IMR-90 (cell line): ENCODE measurements around the gene THAP12. TPM values are rescaled to one million over a fixed set of nuclear protein-coding genes. Genes with fewer than 3 reads are reported as not detected.

Experiments used
- ATAC-seq: fragments of 200-7000 bp; cut with Tn5 transposase; 2 replicates; pipeline ENCODE4 v1.9.1; 2020; ENCODE audit warnings: low read depth, mild to moderate bottlenecking, moderate library complexity
- BruUV-seq: library from RNA; stranded (reverse); fragments of 400-500 nt; replicated peaks from 2 replicates; lab custom pipeline; 2021; lab: Mats Ljungman, UMichigan
- CTCF ChIA-PET: fragments of 300-600 bp; formaldehyde crosslinking; extraction: SDS; loops from one replicate; lab custom pipeline; 2021; ENCODE audit warnings: antibody characterized with exemption; lab: Yijun Ruan, JAX
- POLR2A ChIA-PET: fragments of 300-600 bp; sonication (Branson Sonifier 250); formaldehyde crosslinking; loops from one replicate; lab custom pipeline; 2022; ENCODE audit warnings: antibody characterized with exemption; ENCODE audit not compliant: unreplicated experiment; lab: Charles Lee
- DNase-seq: peaks from one replicate; pipeline ENCODE4 v3.0.0; 2013
- H2AFZ ChIP-seq: replicated peaks from 2 replicates; pipeline ENCODE3; 2013; ENCODE audit warnings: low read length, mild to moderate bottlenecking; ENCODE audit not compliant: poor library complexity
- H2AK5ac ChIP-seq: 2 replicates; pipeline ENCODE4 v1.6.1; 2013; ENCODE audit warnings: low read depth, low read length, inconsistent platforms
- H2AK9ac ChIP-seq: replicated peaks from 2 replicates; pipeline ENCODE3; 2013; ENCODE audit warnings: mild to moderate bottlenecking, low read depth, low read length, moderate library complexity; ENCODE audit not compliant: poor library complexity
- H2BK120ac ChIP-seq: 2 replicates; pipeline ENCODE4 v1.6.1; 2013; ENCODE audit warnings: low read depth, low read length, inconsistent platforms
- H2BK15ac ChIP-seq: 3 replicates; pipeline ENCODE4 v1.6.1; 2013; ENCODE audit warnings: low read depth, low read length, inconsistent platforms
- H2BK20ac ChIP-seq: 2 replicates; pipeline ENCODE4 v1.6.1; 2013; ENCODE audit warnings: low read depth, mild to moderate bottlenecking, inconsistent platforms, low read length, moderate library complexity
- H2BK5ac ChIP-seq: 2 replicates; pipeline ENCODE4 v1.6.1; 2013; ENCODE audit warnings: mild to moderate bottlenecking, low read depth, low read length, inconsistent platforms; ENCODE audit not compliant: poor library complexity, severe bottlenecking
- H3K14ac ChIP-seq: replicated peaks from 2 replicates; pipeline ENCODE4 v1.6.1; 2013; ENCODE audit warnings: low read depth, low read length, inconsistent platforms
- H3K18ac ChIP-seq: 2 replicates; pipeline ENCODE4 v1.6.1; 2013; ENCODE audit warnings: low read depth, low read length, control low read depth
- H3K23ac ChIP-seq: 2 replicates; pipeline ENCODE4 v1.6.1; 2013; ENCODE audit warnings: low read depth, low read length, inconsistent platforms
- H3K27ac ChIP-seq: 2 replicates; pipeline ENCODE4 v1.5.1; 2013; ENCODE audit warnings: mild to moderate bottlenecking, control low read depth, low read length; ENCODE audit not compliant: insufficient read depth
- H3K27me3 ChIP-seq: 2 replicates; pipeline ENCODE4 v1.6.1; 2013; ENCODE audit warnings: low read length; ENCODE audit not compliant: control insufficient read depth, insufficient read depth
- H3K36me3 ChIP-seq: 2 replicates; pipeline ENCODE4 v1.6.1; 2013; ENCODE audit warnings: low read length, mixed read lengths; ENCODE audit not compliant: control insufficient read depth, insufficient read depth
- H3K4ac ChIP-seq: 2 replicates; pipeline ENCODE4 v1.6.1; 2013; ENCODE audit warnings: low read depth, low read length, inconsistent platforms
- H3K4me1 ChIP-seq: 2 replicates; pipeline ENCODE4 v1.6.1; 2013; ENCODE audit warnings: low read length, mixed read lengths; ENCODE audit not compliant: control insufficient read depth, insufficient read depth
- H3K4me2 ChIP-seq: 2 replicates; pipeline ENCODE4 v1.6.1; 2013; ENCODE audit warnings: low read depth, mild to moderate bottlenecking, control low read depth, low read length, moderate library complexity
- H3K4me3 ChIP-seq: 2 replicates; pipeline ENCODE4 v1.5.1; 2013; ENCODE audit warnings: low read depth, mild to moderate bottlenecking, control low read depth, low read length, moderate library complexity; ENCODE audit not compliant: insufficient read depth
- H3K56ac ChIP-seq: 2 replicates; pipeline ENCODE4 v1.6.1; 2013; ENCODE audit warnings: low read length, inconsistent platforms; ENCODE audit not compliant: insufficient read depth; ENCODE audit errors: extremely low read depth
- H3K79me1 ChIP-seq, 2 experiments: 2 replicates each; pipeline ENCODE4 v1.6.1; 2013; ENCODE audit warnings: low read length in 2 of 2, inconsistent platforms in 1 of 2, low read depth in 1 of 2
- H3K9ac ChIP-seq: 2 replicates; pipeline ENCODE4 v1.6.1; 2013; ENCODE audit warnings: low read depth, low read length, control low read depth
- H3K9me1 ChIP-seq: 2 replicates; pipeline ENCODE4 v1.6.1; 2013; ENCODE audit warnings: low read length, inconsistent platforms; ENCODE audit not compliant: insufficient read depth
- H3K9me3 ChIP-seq: 2 replicates; pipeline ENCODE4 v1.6.1; 2013; ENCODE audit warnings: low read length; ENCODE audit not compliant: control insufficient read depth, insufficient read depth
- H4K20me1 ChIP-seq: 2 replicates; pipeline ENCODE4 v1.6.1; 2013; ENCODE audit warnings: low read length, inconsistent platforms; ENCODE audit not compliant: insufficient read depth
- H4K5ac ChIP-seq: 2 replicates; pipeline ENCODE4 v1.6.1; 2013; ENCODE audit warnings: mild to moderate bottlenecking, low read depth, low read length, control low read depth
- H4K8ac ChIP-seq, 2 experiments: 2 replicates each; pipeline ENCODE4 v1.6.1; 2013; ENCODE audit warnings: low read depth in 2 of 2, low read length in 2 of 2, control low read depth in 1 of 2, inconsistent platforms in 1 of 2
- H4K91ac ChIP-seq: 2 replicates; pipeline ENCODE4 v1.6.1; 2013; ENCODE audit warnings: low read depth, low read length, inconsistent platforms; ENCODE audit not compliant: insufficient read depth
- CHD1 ChIP-seq: IDR thresholded peaks from 2 replicates; pipeline ENCODE4 v1.6.1; 2012; ENCODE audit warnings: low read depth, low read length, improper control_type of control experiment
- MAFK ChIP-seq: IDR thresholded peaks from 2 replicates; pipeline ENCODE4 v1.6.1; 2012; ENCODE audit warnings: low read depth, low read length, improper control_type of control experiment
- WGBS, 2 experiments: methylation state at CpG; one replicate each; pipeline versions ENCODE4 v1.1.5 to v1.1.7; 2013; ENCODE audit warnings: missing lambda C conversion rate in 2 of 2; ENCODE audit not compliant: insufficient read length in 1 of 2; ENCODE audit errors: extremely low coverage in 2 of 2; 5-methylcytosine and 5-hydroxymethylcytosine counted together
- dilution Hi-C: fragments of 300-500 bp; cut with HindIII; formaldehyde crosslinking; loops from one replicate; pipeline ENCODE4 v1.14.3; 2018; ENCODE audit warnings: low sequenced_read_pairs; ENCODE audit not compliant: unreplicated experiment
- in situ Hi-C: fragments of 300-500 bp; cut with MboI; formaldehyde crosslinking; loops from 3 replicates; pipeline ENCODE4 v1.14.3; 2019; ENCODE audit warnings: low sequenced_read_pairs, inconsistent platforms, mixed read lengths
- intact Hi-C: fragments of 100-400 bp; cut with micrococcal nuclease; formaldehyde crosslinking; loops from 2 replicates; pipeline ENCODE4 v1.10.0; 2022
- polyA plus RNA-seq, 3 experiments: library from polyadenylated mRNA; depleted of rRNA; stranded (reverse); fragments of >200 nt; gene quantifications; 2 replicates each; pipeline ENCODE4 v1.2.3, GENCODE V29; 2012; ENCODE audit warnings: low replicate concordance in 1 of 3
- total RNA-seq: library from RNA; depleted of rRNA; stranded (reverse); fragments of >200 nt; gene quantifications from 2 replicates; pipeline ENCODE4 v1.2.3, GENCODE V29; 2012

Gene THAP12
- total and polyA plus RNA-seq, 2 of the 4 experiments (the other 2 are of a cell fraction) = 25.1 to 27.3 TPM

DNA sequence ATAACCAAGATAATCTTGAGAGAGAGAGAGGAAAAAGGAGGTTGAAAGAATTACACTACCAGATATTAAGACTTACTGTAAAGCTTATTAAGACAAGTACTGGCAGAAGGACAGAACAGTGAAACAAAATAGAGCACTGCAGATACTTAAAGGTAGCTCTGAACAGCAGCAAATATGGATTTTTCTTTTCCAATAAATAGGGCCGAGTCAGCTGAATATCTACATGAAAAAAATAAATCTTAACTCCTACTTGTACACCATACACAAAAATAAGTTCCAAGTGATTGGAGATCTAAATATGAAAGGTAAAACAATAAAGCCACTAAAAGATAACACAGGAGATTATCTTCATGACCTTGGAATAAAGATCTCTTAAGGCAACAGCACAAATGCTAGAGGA, 12.4 kb downstream of the THAP12 start:
- no peak overlapping the region for H2AK5ac ChIP-seq
- H3K27ac ChIP-seq = no peak overlapping the region
- ChIA-PET CTCF (no interaction called here), POLR2A (no interaction called here)
- H3K4me1 ChIP-seq = peaks cover 4% of the 10 kb centered on the region
- in situ Hi-C loops = no loop called here
- no peak overlapping the region for H3K4me2 ChIP-seq
- no peak overlapping the region for H3K4me3 ChIP-seq
- DNase-seq (no peak), ATAC-seq (no peak)
- no peak overlapping the region for H2AFZ ChIP-seq
- no peak overlapping the region for H2BK15ac ChIP-seq
- H4K91ac ChIP-seq = no peak overlapping the region
- dilution Hi-C loops = no loop called here
- peaks cover 25 to 71% of the 10 kb centered on the region in 2 experiments for H3K79me1 ChIP-seq
- BruUV-seq = no TSS peak
- no peak overlapping the region for H2BK5ac ChIP-seq
- H3K56ac ChIP-seq = no peak overlapping the region
- no peaks in the 10 kb centered on the region for H3K9me3 ChIP-seq
- H3K23ac ChIP-seq = no peak overlapping the region
- no peak overlapping the region for H2AK9ac ChIP-seq
- H2BK20ac ChIP-seq = no peak overlapping the region
- no peak for TF ChIP-seq CHD1
- peak; percentile 71 for TF ChIP-seq MAFK
- H3K4ac ChIP-seq = no peak overlapping the region
- H3K9ac ChIP-seq = no peak overlapping the region
- H3K14ac ChIP-seq = no peak overlapping the region
- intact Hi-C loops = no loop called here
- peaks cover 37% of the 10 kb centered on the region for H4K20me1 ChIP-seq
- no peaks in the 10 kb centered on the region for H3K27me3 ChIP-seq
- H4K8ac ChIP-seq = no peak overlapping the region
- H3K9me1 ChIP-seq = peaks cover 13% of the 10 kb centered on the region
- peaks cover 2% of the 10 kb centered on the region; the same call in 1 of the 2 replicates for H3K36me3 ChIP-seq
- no peak overlapping the region for H2BK120ac ChIP-seq
- H3K18ac ChIP-seq = no peak overlapping the region
- no peak overlapping the region for H4K5ac ChIP-seq
- no CpG with 5 or more reads among the region's 1 CpG for WGBS, 2 experiments
